ENCODE data around the gene FCAR.
"Not testable (repeated sequence)": the region's sequence is repeated elsewhere in the genome, so short reads cannot be mapped to it uniquely, and the experiment has no call there.

FCAR gene

DNA sequence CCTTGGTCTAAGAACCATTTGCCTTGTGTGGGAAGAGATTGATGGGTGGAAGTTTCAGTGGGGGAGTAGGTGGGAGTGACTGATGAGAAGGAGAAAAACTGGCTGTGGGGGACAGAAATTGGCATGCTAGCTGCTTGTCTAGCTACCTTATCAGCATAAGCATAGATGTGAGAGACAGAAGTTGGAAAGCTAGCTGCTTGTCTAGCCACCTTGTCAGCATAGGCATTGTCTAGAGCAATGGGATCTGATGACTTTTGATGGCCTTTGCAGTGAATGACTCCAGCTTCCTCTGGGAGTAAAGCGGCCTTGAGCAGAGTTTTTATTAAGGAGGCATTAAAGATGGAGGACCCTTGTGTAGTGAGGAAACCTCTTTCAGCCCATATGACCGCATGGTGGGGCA, 22.0 kb downstream of the FCAR start:
- DNase-seq: no peak

- not testable (repeated sequence) for DNase-seq
These were observed 24.6 kb downstream of the FCAR start for GRCh38 chr19:54898685-54899084.

GRCh38 chr19:54899646-54900045, 25.6 kb downstream of the FCAR start:
- not testable (repeated sequence) for DNase-seq

GRCh38 chr19:54901153-54901552, 27.1 kb downstream of the FCAR start:
- DNase-seq: not testable (repeated sequence)

- no peak for DNase-seq
These were observed 28.0 kb downstream of the FCAR start for GRCh38 chr19:54902061-54902460.

- DNase-seq: no peak
These were observed 29.3 kb downstream of the FCAR start for GRCh38 chr19:54903303-54903702.

GRCh38 chr19:54904261-54904660, 30.2 kb downstream of the FCAR start:
- DNase-seq: not testable (repeated sequence)

GRCh38 chr19:54905421-54905802, 31.4 kb downstream of the FCAR start:
- DNase-seq: no peak

DNA sequence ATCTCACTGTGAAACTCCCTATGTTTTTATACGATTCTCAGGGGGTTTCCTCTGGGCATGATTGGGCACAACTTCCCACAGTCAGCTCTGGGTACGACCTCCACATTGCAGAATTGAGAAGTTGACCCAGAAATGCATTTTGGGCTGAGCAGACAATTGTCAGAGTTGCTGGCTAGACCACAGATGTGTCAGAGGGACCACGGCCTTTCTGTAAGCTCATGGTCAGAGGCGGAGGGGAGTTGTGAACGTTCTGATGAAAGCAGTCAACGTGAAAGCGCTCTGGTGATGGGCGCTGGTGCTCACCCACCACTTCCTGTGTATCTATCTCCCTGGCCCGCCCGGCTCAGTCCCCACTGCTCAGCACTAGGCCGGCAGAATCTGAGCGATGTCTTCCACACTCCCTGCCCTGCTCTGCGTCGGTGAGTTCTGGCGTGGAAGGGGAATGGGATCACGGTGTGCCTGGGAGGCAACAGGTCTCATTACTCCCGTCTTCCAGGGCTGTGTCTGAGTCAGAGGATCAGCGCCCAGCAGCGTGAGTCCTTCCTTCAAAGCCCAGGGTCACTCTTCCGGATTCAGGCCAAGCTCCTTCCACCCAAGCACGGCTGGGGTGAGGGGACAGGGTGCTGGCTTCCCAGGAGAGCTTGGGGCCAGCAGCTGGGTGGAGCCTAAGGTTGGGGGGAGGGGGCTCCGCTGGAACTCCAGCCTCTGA, 31.9 kb downstream of the FCAR start, which contains the start of gene NCR1:
TSS of gene NCR1 (plus strand) at position 346 of the 709 bp plus-strand sequence. CDS start at position 386, 40 bp downstream.
- no peak for DNase-seq

DNA sequence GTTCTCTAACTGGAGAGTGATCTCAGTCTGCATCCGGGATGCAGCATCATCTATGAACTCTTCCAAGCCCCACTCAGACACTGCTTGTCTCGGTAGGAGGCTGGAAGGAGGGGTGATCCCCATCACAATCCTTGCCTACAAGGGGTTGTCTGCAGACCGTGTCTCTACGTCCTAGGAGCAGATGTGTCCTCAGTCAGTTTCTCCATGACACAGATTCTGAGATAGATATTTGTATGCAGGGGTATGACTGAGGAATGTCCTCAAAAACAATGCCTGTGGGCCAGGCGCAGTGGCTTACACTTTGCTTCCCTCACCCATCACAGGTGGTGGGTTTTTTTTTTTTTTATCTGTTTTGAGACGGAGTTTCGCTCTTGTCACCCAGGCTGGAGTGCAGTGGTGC, 32.8 kb downstream of the FCAR start:
- no peak for DNase-seq

DNA sequence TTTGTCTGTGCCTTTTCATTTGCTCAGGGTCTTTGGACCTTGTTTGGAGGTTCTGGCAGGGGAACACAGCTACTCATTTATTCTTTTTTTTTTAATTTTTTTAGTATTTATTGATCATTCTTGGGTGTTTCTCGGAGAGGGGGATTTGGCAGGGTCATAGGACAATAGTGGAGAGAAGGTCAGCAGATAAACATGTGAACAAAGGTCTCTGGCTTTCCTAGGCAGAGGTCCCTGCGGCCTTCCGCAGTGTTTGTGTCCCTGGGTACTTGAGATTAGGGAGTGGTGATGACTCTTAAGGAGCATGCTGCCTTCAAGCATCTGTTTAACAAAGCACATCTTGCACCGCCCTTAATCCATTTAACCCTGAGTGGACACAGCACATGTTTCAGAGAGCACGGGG, 33.9 kb downstream of the FCAR start:
- DNase-seq: not testable (repeated sequence)

DNA sequence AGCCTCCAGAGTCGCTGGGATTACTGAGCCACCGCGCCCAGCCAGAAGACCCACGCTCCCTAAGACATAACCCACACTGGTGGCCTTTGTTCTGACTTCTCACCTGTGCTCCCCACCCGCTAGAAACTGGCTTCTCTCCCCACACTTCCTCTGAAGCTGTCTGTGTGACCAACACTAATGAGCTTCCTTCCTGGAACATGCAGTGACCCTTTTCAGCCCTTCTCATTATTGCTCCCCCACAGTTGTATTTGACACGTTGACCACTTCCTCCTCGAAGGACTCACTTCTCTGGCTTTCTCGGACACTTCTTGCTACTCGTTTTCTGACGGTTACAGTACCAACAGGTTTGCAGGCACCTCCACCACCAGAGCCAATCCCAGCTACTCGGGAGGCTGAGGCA, 42.8 kb downstream of the FCAR start:
- DNase-seq: no peak

- DNase-seq: no peak
These were observed 44.5 kb downstream of the FCAR start for GRCh38 chr19:54918499-54918898.

GRCh38 chr19:54919646-54920563, 45.9 kb downstream of the FCAR start:
- DNase-seq: not testable (repeated sequence)

DNA sequence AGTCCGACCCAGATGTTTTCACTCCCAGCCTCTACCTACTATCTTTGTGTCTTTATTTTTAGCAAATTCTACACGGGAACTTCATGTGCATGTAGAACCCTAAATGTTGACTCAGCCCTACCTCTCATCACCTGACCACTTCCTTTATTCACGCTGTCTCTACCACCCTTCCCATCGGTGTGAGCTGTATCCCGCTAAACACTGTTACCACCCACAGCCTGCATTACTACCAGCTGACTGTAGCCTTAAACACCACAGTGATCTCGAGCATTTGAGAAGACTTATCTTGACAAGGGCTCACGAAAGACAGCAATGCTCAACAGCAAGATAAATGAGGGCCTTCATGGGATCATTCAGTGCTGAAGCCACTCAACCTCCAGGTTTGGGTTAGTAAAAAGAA, 47.0 kb downstream of the FCAR start:
- DNase-seq: no peak

GRCh38 chr19:54923276-54923675, 49.2 kb downstream of the FCAR start:
- no peak for DNase-seq

DNA sequence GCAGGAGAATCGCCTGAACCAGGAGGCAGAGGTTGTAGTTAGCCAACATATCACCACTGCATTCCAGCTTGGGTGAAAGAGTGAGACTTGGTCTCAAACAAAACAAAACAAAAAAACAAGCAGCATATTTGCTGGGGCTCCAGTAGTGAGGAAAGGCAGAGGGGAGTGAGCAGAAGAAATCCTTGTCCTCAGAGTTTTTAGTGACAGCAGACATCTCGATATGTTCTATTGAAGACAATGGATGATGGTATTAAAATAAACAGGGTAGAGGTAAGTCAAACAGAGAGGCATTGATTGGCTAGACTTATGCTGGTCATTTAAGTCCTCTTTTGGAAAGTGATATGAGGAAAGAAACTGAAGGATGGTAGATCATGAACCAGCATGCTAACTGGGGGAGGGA, 54.3 kb downstream of the FCAR start:
- no peak for DNase-seq

- DNase-seq: no peak
These were observed 63.9 kb downstream of the FCAR start for GRCh38 chr19:54937926-54938325.

DNA sequence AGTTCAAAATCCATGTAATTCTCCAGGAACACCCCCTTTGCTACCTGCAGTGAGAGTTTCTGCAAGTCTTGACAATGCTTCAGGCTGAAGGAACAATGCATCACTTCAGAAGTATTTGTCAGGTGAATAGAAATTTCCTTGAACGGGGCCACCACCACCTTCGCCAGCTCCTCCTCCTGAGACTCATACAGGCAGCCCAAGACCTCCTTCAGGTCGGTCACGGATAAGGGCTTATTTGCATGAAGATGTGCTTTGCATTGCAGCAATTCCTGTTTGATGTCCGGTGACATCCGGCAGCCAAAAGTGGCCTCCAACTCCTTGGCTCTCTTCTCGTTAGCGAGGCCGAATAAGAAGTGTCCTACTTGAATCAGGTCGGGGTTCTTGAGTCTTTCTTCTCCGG, 64.9 kb downstream of the FCAR start:
- DNase-seq: no peak

- not testable (repeated sequence) for DNase-seq
These were observed 65.5 kb downstream of the FCAR start for GRCh38 chr19:54939538-54939937.

Data from NCI-H774 (cell line).